HCT116 (cell line): ENCODE data around the gene HDAC5. TPM values are rescaled to one million over a fixed set of nuclear protein-coding genes. Genes with fewer than 3 reads are reported as not detected.

Experiments
- total RNA-seq: library from RNA; stranded (reverse); gene quantifications from one replicate; pipeline ENCODE4 v1.2.1, GENCODE V29; 2021; ENCODE audit not compliant: unreplicated experiment

The HDAC5 gene
- total RNA-seq, 1 experiment from 2014 or later: 32.9 TPM

Other genes with a start within 250 kb of the HDAC5 start
- 16.4 TPM for gene MPP2, start 216.1 kb downstream of the HDAC5 start, total RNA-seq
- gene PPY, start 181.2 kb downstream of the HDAC5 start, total RNA-seq: not detected
- 0.52 TPM for gene PYY, start 169.7 kb downstream of the HDAC5 start, total RNA-seq
- gene NAGS, start 119.0 kb downstream of the HDAC5 start, total RNA-seq: 10.0 TPM
- gene TMEM101, start 108.7 kb downstream of the HDAC5 start, total RNA-seq: 43.8 TPM
- 99.6 TPM for gene LSM12, start 57.0 kb downstream of the HDAC5 start, total RNA-seq
- 50.6 TPM for gene G6PC3, start 52.9 kb downstream of the HDAC5 start, total RNA-seq
- 14.3 TPM for gene HROB, start 18.3 kb upstream of the HDAC5 start, total RNA-seq
- 0.37 TPM for gene ASB16, start 47.1 kb upstream of the HDAC5 start, total RNA-seq
- 25.1 TPM for gene TMUB2, start 63.3 kb upstream of the HDAC5 start, total RNA-seq
- 86.7 TPM for gene ATXN7L3, start 76.2 kb upstream of the HDAC5 start, total RNA-seq
- gene UBTF, start 96.0 kb upstream of the HDAC5 start, total RNA-seq: 84.3 TPM
- 0.22 TPM for gene SLC4A1, start 144.5 kb upstream of the HDAC5 start, total RNA-seq
- gene RUNDC3A, start 185.0 kb upstream of the HDAC5 start, total RNA-seq: 0.61 TPM
- 326 TPM for gene SLC25A39, start 201.2 kb upstream of the HDAC5 start, total RNA-seq
- 206 TPM for gene GRN, start 221.7 kb upstream of the HDAC5 start, total RNA-seq
- 18.0 TPM for gene FAM171A2, start 240.2 kb upstream of the HDAC5 start, total RNA-seq